ENCODE results near the gene NUP85.
A peak's percentile ranks its signal among the peaks of the same experiment; 100 is the strongest.
"Not testable (repeated sequence)": the region's sequence is repeated elsewhere in the genome, so short reads cannot be mapped to it uniquely, and the experiment has no call there.

The NUP85 gene

GRCh38 chr17:75270218-75270965, 64.9 kb downstream of the NUP85 start:
- DNase-seq: peak; percentile 56

GRCh38 chr17:75270966-75271232, 65.4 kb downstream of the NUP85 start, which contains the start of gene MIF4GD:
TSS of gene MIF4GD (minus strand) at chr17:75271231. CDS start at chr17:75270195, 1,036 bp downstream.
- no peak for DNase-seq

GRCh38 chr17:75271233-75271954, 65.9 kb downstream of the NUP85 start:
- peak; percentile 89 for DNase-seq

- DNase-seq: peak; percentile 10
Observed at GRCh38 chr17:75271955-75272847, 66.7 kb downstream of the NUP85 start.

GRCh38 chr17:75272848-75273184, 67.3 kb downstream of the NUP85 start:
- no peak for DNase-seq

- DNase-seq: no peak
Observed at GRCh38 chr17:75273977-75274708, 68.7 kb downstream of the NUP85 start.

GRCh38 chr17:75277664-75278071, 72.2 kb downstream of the NUP85 start:
- DNase-seq: no peak

- not testable (repeated sequence) for DNase-seq
Observed at GRCh38 chr17:75280189-75280588, 74.7 kb downstream of the NUP85 start.

GRCh38 chr17:75285123-75285522, 79.6 kb downstream of the NUP85 start:
- no peak for DNase-seq

Measured in activated naive CD4-positive, alpha-beta T cell treated with Interleukin-2 at 50 U/mL for 16 hours (primary cell).